HG02981 (cell line): ENCODE measurements around the gene EPHB1.
"Not testable (repeated sequence)": the region's sequence is repeated elsewhere in the genome, so short reads cannot be mapped to it uniquely, and the experiment has no call there.

Source experiments
- ATAC-seq: cut with Tn5 transposase; IDR thresholded peaks from one replicate; pipeline ENCODE4 v1.9.1; 2021; ENCODE audit warnings: mild to moderate bottlenecking, moderate library complexity; ENCODE audit not compliant: unreplicated experiment

EPHB1 gene

GRCh38 chr3:135229018-135229495 is 434.0 kb downstream of the EPHB1 start:
- ATAC-seq, result no peak

- ATAC-seq, result no peak
These were observed 436.7 kb downstream of the EPHB1 start for GRCh38 chr3:135231737-135232136.

GRCh38 chr3:135232226-135232625 is 437.2 kb downstream of the EPHB1 start:
- no peak for ATAC-seq

- not testable (repeated sequence) for ATAC-seq
These were observed 438.4 kb downstream of the EPHB1 start for GRCh38 chr3:135233476-135233875.

GRCh38 chr3:135235541-135235940 is 440.5 kb downstream of the EPHB1 start:
- no peak for ATAC-seq

- ATAC-seq, result no peak
These were observed 442.5 kb downstream of the EPHB1 start for GRCh38 chr3:135237371-135238143.

GRCh38 chr3:135238236-135238830 is 443.3 kb downstream of the EPHB1 start:
- ATAC-seq, result no peak

GRCh38 chr3:135238871-135239614 is 444.0 kb downstream of the EPHB1 start:
- ATAC-seq, result no peak

- no peak for ATAC-seq
These were observed 444.5 kb downstream of the EPHB1 start for GRCh38 chr3:135239615-135239884.

GRCh38 chr3:135240426-135240825 is 445.4 kb downstream of the EPHB1 start:
- no peak for ATAC-seq

GRCh38 chr3:135242285-135242684 is 447.2 kb downstream of the EPHB1 start:
- no peak for ATAC-seq

GRCh38 chr3:135243616-135244015 is 448.6 kb downstream of the EPHB1 start:
- no peak for ATAC-seq

GRCh38 chr3:135246027-135246426 is 451.0 kb downstream of the EPHB1 start:
- no peak for ATAC-seq

- ATAC-seq, result no peak
These were observed 453.2 kb downstream of the EPHB1 start for GRCh38 chr3:135248213-135248612.

- no peak for ATAC-seq
These were observed 454.1 kb downstream of the EPHB1 start for GRCh38 chr3:135249186-135249585.

GRCh38 chr3:135258916-135259315 is 463.9 kb downstream of the EPHB1 start:
- no peak for ATAC-seq

- ATAC-seq, result no peak
These were observed 465.0 kb downstream of the EPHB1 start for GRCh38 chr3:135260025-135260424.

GRCh38 chr3:135261214-135261775 is 466.2 kb downstream of the EPHB1 start:
- ATAC-seq, result no peak

GRCh38 chr3:135261916-135262315 is 466.9 kb downstream of the EPHB1 start:
- ATAC-seq, result no peak

- no peak for ATAC-seq
These were observed 467.4 kb downstream of the EPHB1 start for GRCh38 chr3:135262441-135262840.

GRCh38 chr3:135263331-135263730 is 468.3 kb downstream of the EPHB1 start:
- ATAC-seq, result no peak

GRCh38 chr3:135267487-135267886 is 472.4 kb downstream of the EPHB1 start:
- no peak for ATAC-seq
